Measurements from ENCODE around the gene ZNF512.

The ZNF512 gene

GRCh38 chr2:27655155-27655951 lies 72.5 kb downstream of the ZNF512 start:
- H3K4me1 ChIP-seq (ENCODE audit: low read depth, poor library complexity, severe bottlenecking) = no peaks in the 10 kb centered on the region
- no peak overlapping the region for H3K9ac ChIP-seq
- no peaks in the 10 kb centered on the region for H3K27me3 ChIP-seq (ENCODE audit: insufficient read depth, low read depth)
- H2AFZ ChIP-seq (ENCODE audit: low read depth) = no peak overlapping the region
- peak overlapping the region; percentile 9; the same call in 1 of the 2 replicates for H3K27ac ChIP-seq
- TF ChIP-seq CTCF (conservative IDR thresholded peaks at IDR 0.05; ENCODE audit: low read depth, low read length) = no peak
- no peaks in the 10 kb centered on the region for H4K20me1 ChIP-seq (ENCODE audit: insufficient read depth)
- H3K79me2 ChIP-seq (ENCODE audit: insufficient read depth, low read depth) = no peaks in the 10 kb centered on the region
- no peaks in the 10 kb centered on the region; the same call in 1 of the 2 replicates for H3K36me3 ChIP-seq (ENCODE audit: insufficient read depth)
- H3K4me3 ChIP-seq (IDR thresholded peaks at IDR 0.05; ENCODE audit: insufficient read depth, low read depth, low read length) = no peak overlapping the region
- H3K4me2 ChIP-seq = no peak overlapping the region

- Histone ChIP-seq H3K4me1 (ENCODE audit: low read depth, poor library complexity, severe bottlenecking) (peaks cover 26% of the 10 kb centered on the region), H2AFZ (ENCODE audit: low read depth) (no peak overlapping the region), H3K4me2 (no peak overlapping the region), H3K27me3 (ENCODE audit: insufficient read depth, low read depth) (no peaks in the 10 kb centered on the region), H3K36me3 (ENCODE audit: insufficient read depth) (no peaks in the 10 kb centered on the region; the same call in 1 of the 2 replicates), H4K20me1 (ENCODE audit: insufficient read depth) (no peaks in the 10 kb centered on the region), H3K27ac (no peak overlapping the region), H3K9ac (no peak overlapping the region), H3K4me3 (IDR thresholded peaks at IDR 0.05; ENCODE audit: insufficient read depth, low read depth, low read length) (no peak overlapping the region), H3K79me2 (ENCODE audit: insufficient read depth, low read depth) (peaks cover 35% of the 10 kb centered on the region)
- no peak for TF ChIP-seq CTCF (conservative IDR thresholded peaks at IDR 0.05; ENCODE audit: low read depth, low read length)
Observed at GRCh38 chr2:27661371-27661770, 78.5 kb downstream of the ZNF512 start.

- no peaks in the 10 kb centered on the region for H4K20me1 ChIP-seq (ENCODE audit: insufficient read depth)
- peak within 1 kb of the TSS; percentile 53 for H3K27ac ChIP-seq
- H3K4me2 ChIP-seq = peak within 1 kb of the TSS; percentile 97
- peak within 1 kb of the TSS; percentile 43 for H3K9ac ChIP-seq
- H3K27me3 ChIP-seq (ENCODE audit: insufficient read depth, low read depth) = no peaks in the 10 kb centered on the region
- H3K4me1 ChIP-seq (ENCODE audit: low read depth, poor library complexity, severe bottlenecking) = peaks cover 26% of the 10 kb centered on the region
- H3K36me3 ChIP-seq (ENCODE audit: insufficient read depth) = no peaks in the 10 kb centered on the region
- no peak within 1 kb of the TSS for H3K4me3 ChIP-seq (IDR thresholded peaks at IDR 0.05; ENCODE audit: insufficient read depth, low read depth, low read length)
- H2AFZ ChIP-seq (ENCODE audit: low read depth) = peak within 1 kb of the TSS; percentile 89
- peaks cover 35% of the 10 kb centered on the region for H3K79me2 ChIP-seq (ENCODE audit: insufficient read depth, low read depth)
- TF ChIP-seq CTCF (conservative IDR thresholded peaks at IDR 0.05; ENCODE audit: low read depth, low read length) = no peak
Observed at GRCh38 chr2:27663285-27664153, 80.7 kb downstream of the ZNF512 start, which contains the start of the genes SLC4A1AP and SUPT7L. TSS of gene SLC4A1AP (plus strand) at chr2:27663889. CDS start at chr2:27663915, 26 bp downstream. TSS of gene SUPT7L (minus strand) at chr2:27663614. CDS start at chr2:27662192, 1,422 bp downstream.

GRCh38 chr2:27664154-27664574 lies 81.3 kb downstream of the ZNF512 start:
- TF ChIP-seq CTCF (conservative IDR thresholded peaks at IDR 0.05; ENCODE audit: low read depth, low read length) = no peak
- peaks cover 26% of the 10 kb centered on the region for H3K4me1 ChIP-seq (ENCODE audit: low read depth, poor library complexity, severe bottlenecking)
- H3K79me2 ChIP-seq (ENCODE audit: insufficient read depth, low read depth) = peaks cover 35% of the 10 kb centered on the region
- H3K4me2 ChIP-seq = peak overlapping the region; percentile 97
- H3K9ac ChIP-seq = peak overlapping the region; percentile 43
- H4K20me1 ChIP-seq (ENCODE audit: insufficient read depth) = no peaks in the 10 kb centered on the region
- H3K36me3 ChIP-seq (ENCODE audit: insufficient read depth) = no peaks in the 10 kb centered on the region
- H3K27me3 ChIP-seq (ENCODE audit: insufficient read depth, low read depth) = no peaks in the 10 kb centered on the region
- no peak overlapping the region for H3K4me3 ChIP-seq (IDR thresholded peaks at IDR 0.05; ENCODE audit: insufficient read depth, low read depth, low read length)
- H3K27ac ChIP-seq = peak overlapping the region; percentile 53; the same call in 1 of the 2 replicates
- H2AFZ ChIP-seq (ENCODE audit: low read depth) = peak overlapping the region; percentile 89
